Erythroblast (primary cell): Measurements from ENCODE around the gene C17orf50.

ENCODE experiments used
- GATA1 ChIP-seq: IDR thresholded peaks from 2 replicates; pipeline ENCODE4 v1.6.1; 2011; ENCODE audit warnings: low read depth, mild to moderate bottlenecking, control low read depth, low read length, moderate library complexity
- POLR2A ChIP-seq: IDR thresholded peaks from 2 replicates; pipeline ENCODE4 v1.6.1; 2011; ENCODE audit warnings: mild to moderate bottlenecking, low read length

DNA sequence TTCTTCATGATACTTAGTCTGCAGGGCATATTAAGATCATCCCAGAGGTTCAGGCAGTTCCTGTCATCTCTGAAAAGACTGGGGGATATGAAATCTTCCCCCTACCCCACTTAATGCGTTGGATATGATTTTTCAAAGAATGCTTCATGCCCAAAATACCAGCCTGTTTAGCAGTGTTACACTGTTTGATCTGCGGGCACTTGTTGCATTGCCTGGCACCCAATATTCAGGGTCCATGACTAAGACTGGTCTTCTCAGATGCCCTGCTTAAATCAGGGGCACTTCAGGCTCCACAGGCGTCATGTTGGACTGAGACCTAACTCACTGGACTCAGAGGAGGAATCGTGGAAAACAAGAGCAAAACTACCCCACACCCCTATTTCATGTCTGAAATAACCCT is 35.6 kb upstream of the C17orf50 start:
- TF ChIP-seq POLR2A (no peak), GATA1 (no peak)
